ENCODE results near the gene SPTAN1.
"Not testable (repeated sequence)": the region's sequence is repeated elsewhere in the genome, so short reads cannot be mapped to it uniquely, and the experiment has no call there.

Gene SPTAN1

DNA sequence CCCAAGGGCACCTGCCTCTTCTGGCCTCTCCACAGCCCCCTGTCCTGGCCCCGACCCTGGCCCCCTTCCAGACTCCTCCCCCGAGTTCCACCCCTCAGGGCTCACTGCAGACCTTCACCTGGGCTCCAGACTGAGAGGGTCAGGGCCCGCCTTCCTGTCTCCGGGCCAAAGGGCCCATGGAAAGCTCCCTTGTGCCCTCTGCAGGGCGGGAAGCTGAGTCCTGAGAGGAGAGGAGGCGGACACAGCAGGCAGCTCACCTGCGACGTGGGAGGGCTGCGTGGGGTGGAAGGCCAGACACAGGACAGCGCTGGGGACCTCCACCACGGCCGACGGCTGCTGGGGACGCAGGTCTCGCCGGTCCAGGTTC, 83.6 kb downstream of the SPTAN1 start:
- CTCF ChIA-PET = no interaction called here
- Mint-ChIP-seq H3K36me3 (peaks cover 28% of the 10 kb centered on the region), H3K4me3 (no peak overlapping the region), H3K4me1 (no peaks in the 10 kb centered on the region), H3K27me3 (no peaks in the 10 kb centered on the region), H3K9me3 (no peaks in the 10 kb centered on the region), H3K27ac (no peak overlapping the region)
- DNase-seq = no peak

DNA sequence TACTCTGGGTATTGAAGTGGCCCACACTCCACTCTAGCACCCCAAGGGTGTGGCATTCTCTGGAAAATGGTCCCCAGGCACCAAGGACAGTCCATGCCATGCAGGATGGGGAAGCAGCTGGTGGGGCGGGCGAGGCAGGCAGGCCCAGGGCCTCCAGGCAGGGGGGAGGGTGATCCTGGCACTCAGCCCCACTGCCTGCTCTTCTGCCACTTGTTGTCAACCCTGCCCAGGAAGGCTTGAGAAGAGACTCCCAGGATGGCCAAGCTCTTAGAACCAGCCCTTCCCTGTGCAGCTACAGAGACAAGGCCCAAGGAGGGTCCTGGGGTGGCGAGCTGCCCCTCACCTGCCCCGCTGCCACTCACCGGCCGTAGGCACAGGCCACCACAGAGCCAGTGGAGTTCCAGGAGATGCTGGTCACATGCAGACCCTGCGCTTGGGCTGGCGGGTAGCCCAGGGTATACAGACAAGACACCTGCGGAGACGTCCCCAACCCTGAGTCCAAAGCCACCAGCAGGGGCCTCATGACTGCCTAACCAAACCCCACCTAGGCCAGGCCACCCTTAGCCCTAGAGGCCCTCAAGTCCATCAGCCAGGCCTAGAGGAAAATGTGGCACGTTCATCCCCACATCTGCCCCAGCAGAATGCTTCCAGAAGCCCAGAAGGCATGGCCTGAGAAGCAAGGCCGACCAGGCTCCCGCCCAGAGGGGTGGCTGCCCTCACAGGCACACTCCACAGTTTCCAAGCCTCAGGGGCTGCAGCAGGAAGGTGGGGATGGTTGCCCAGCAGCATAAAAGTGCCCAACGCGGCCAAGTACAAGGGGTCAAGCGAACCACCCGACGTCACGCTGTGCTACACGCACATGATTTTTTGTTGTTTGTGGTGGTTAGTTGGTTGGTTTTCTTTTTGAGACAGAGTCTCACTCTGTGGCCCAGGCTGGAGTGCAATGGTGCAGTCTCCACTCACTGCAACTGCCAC, 84.5 kb downstream of the SPTAN1 start:
- Mint-ChIP-seq H3K9me3 (no peaks in the 10 kb centered on the region), H3K27ac (no peak overlapping the region), H3K4me3 (no peak overlapping the region), H3K36me3 (peaks cover 26% of the 10 kb centered on the region), H3K4me1 (no peaks in the 10 kb centered on the region), H3K27me3 (no peaks in the 10 kb centered on the region)
- CTCF ChIA-PET = interaction anchor here (1.1 kb wide), 1 partner anchor 292 kb away, joined by 3 read pairs; no protein-coding TSS in a partner anchor
- DNase-seq = no peak

DNA sequence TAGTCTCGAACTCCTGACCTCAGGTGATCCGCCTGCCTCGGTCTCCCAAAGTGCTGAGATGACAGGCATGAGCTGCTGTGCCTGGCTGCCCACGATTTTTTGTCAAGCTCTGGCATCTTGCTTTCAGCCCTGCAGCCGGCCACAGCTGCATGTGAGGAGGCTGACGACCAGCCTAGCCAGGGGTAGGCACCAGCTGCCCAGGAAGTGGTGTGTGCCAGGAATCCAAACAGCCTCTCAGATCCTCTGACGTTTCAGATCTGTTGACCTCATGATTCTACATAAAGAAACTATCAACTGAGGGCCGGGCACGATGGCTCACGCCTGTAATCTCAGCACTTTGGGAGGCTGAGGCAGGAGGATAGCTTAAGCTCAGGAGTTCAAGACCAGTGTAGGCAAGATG, 85.3 kb downstream of the SPTAN1 start:
- CTCF ChIA-PET = interaction anchor here (1.1 kb wide), 1 partner anchor 291 kb away, joined by 3 read pairs; no protein-coding TSS in a partner anchor
- Mint-ChIP-seq H3K9me3 (no peaks in the 10 kb centered on the region), H3K4me3 (no peak overlapping the region), H3K27me3 (no peaks in the 10 kb centered on the region), H3K36me3 (peaks cover 18% of the 10 kb centered on the region), H3K27ac (no peak overlapping the region), H3K4me1 (no peaks in the 10 kb centered on the region)
- no peak for DNase-seq

DNA sequence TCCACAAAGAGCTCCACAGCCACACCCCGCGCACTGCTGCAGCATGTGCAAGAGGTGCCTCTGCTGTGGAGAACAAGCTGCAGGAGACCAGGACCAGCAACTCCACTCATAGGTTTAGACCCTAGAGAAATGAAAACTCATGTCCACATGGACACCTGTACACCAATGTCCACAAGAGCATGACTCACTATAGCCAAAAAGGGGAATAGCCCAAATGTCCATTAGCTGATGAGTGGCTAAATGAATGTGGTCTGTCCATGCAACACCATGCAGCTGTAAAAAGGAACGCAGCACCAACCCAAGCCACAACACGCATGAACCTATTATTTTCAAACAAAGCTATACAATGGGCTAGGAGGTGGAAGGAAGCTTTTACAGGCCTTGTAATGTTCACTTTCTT, 86.2 kb downstream of the SPTAN1 start:
- H3K27me3 Mint-ChIP-seq = no peaks in the 10 kb centered on the region
- no peaks in the 10 kb centered on the region for H3K9me3 Mint-ChIP-seq
- no peak overlapping the region for H3K4me3 Mint-ChIP-seq
- H3K27ac Mint-ChIP-seq = no peak overlapping the region
- peaks cover 11% of the 10 kb centered on the region for H3K36me3 Mint-ChIP-seq
- no peaks in the 10 kb centered on the region for H3K4me1 Mint-ChIP-seq
- no peak for DNase-seq
- CTCF ChIA-PET = interaction anchor here (0.7 kb wide), 1 partner anchor 46 kb away, joined by 3 read pairs; no protein-coding TSS in a partner anchor

DNA sequence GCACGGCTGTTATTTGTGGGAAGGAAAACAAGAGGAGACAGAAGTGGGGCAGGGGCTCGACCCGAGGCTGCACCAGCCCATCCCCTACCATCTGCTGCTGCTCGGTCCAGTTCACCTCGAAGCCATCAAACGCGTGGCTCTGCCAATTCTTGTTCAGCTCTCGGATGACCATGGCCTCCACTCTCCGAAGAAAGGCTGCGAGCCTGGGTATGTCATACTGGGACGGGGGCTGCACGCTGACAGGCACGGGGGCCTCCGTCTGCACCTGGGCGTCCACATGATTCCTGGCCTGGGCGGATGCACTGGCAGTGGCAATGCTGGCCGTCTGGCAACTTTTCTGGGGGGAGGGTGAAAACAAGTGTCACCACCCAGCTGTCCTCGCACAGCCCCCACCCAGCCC, 88.2 kb downstream of the SPTAN1 start:
- Mint-ChIP-seq H3K27me3 (no peaks in the 10 kb centered on the region), H3K27ac (no peak overlapping the region), H3K4me1 (no peaks in the 10 kb centered on the region), H3K4me3 (no peak overlapping the region), H3K36me3 (peaks cover 4% of the 10 kb centered on the region), H3K9me3 (no peaks in the 10 kb centered on the region)
- DNase-seq = no peak
- CTCF ChIA-PET = no interaction called here

DNA sequence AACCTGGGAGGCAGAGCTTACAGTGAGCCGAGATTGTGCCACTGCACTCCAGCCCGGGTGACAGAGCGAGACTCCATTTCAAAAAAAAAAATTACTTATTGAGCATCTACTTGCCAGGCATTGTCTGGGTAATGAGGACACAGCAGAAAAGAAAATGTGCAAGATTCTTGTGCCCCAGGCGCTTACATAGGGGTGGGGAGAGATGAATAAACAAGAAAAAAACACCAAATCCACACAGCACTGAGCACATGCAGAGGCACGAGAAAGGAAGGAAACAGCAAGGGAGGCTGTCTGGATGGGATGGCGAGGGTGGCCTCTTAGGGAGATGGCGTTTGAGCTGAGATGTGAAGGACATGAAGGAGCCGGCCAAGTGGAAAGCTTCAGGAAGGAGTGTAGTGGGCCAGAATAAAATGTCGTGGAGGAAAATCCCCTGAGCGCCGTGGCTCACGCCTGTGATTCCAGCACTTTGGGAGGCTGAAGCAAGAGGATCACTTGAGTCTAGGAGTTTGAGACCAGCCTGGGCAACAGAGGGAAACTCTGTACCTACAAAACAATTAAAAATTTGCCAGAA, 90.4 kb downstream of the SPTAN1 start:
- Mint-ChIP-seq H3K9me3 (no peaks in the 10 kb centered on the region), H3K27me3 (no peaks in the 10 kb centered on the region), H3K27ac (peak overlapping the region; percentile 16), H3K4me1 (no peaks in the 10 kb centered on the region), H3K4me3 (no peak overlapping the region), H3K36me3 (peaks cover 4% of the 10 kb centered on the region)
- CTCF ChIA-PET = interaction anchor here (0.7 kb wide), 1 partner anchor 92 kb away, joined by 3 read pairs; no protein-coding TSS in a partner anchor
- no peak for DNase-seq

DNA sequence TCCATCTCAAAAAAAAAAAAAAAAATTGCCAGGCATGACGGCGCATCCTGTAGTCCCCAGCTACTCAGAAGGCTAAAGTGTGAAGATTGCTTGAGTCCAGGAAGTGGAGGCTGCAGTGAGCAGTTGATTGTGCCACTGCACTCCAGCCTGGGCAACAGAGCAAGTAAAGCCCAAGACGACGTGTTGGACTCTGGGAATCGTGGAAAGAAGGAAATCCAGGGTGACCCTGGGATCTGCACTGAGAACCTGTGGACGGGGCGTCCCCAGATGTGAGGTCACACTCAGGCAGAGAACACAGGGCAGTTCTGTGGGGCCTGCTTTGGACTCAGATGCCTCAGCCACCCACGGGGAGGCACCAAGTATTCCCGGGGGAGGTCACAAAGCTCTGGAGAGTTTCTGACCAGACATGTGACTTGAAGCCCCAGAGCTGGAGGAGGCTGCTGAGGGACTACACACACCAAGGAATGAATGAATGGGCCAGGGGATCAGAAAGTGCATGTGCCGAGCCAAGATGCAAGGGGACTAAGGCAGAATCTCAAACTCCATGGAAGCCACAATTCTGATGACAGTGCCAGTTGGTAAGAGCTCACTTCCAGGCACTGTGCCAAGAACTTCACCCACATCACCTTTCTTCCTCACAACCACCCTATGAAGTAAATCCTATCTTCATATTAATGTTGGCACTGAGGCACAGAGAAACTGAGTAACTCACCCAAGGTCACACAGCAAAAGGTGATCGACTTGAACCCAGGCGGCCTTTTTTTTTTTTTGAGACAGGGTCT, 91.3 kb downstream of the SPTAN1 start:
- H3K9me3 Mint-ChIP-seq = no peaks in the 10 kb centered on the region
- H3K27ac Mint-ChIP-seq = no peak overlapping the region
- no peak for DNase-seq
- no peaks in the 10 kb centered on the region for H3K27me3 Mint-ChIP-seq
- H3K36me3 Mint-ChIP-seq = peaks cover 2% of the 10 kb centered on the region
- CTCF ChIA-PET = no interaction called here
- no peaks in the 10 kb centered on the region for H3K4me1 Mint-ChIP-seq
- H3K4me3 Mint-ChIP-seq = no peak overlapping the region

DNA sequence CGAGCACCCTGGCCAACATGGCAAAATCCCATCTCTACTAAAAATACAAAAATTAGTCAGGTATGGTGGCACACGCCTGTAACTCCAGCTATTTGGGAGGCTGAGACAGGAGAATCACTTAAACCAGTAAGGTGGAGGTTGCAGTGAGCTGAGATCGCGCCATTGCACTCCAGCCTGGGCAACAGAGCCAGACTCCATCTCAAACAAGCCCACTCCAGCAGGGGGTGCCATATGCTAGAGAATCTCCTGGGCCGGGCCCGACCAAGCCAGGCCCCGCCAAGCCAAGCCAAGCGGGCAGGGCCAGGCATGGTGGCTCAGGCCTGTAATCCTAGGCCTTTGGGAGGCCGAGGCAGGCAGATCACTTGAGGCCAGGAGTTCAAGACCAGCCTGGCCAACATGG, 95.8 kb downstream of the SPTAN1 start:
- not testable (repeated sequence) for H3K27me3 Mint-ChIP-seq, H3K4me3 Mint-ChIP-seq, H3K27ac Mint-ChIP-seq, H3K36me3 Mint-ChIP-seq, H3K4me1 Mint-ChIP-seq, H3K9me3 Mint-ChIP-seq
- peak; percentile 82 for DNase-seq
- CTCF ChIA-PET = interaction anchor here (0.6 to 2.1 kb wide), 3 partner anchors 52 to 381 kb away, joined by 3 to 7 read pairs (median 4); no protein-coding TSS in a partner anchor

DNA sequence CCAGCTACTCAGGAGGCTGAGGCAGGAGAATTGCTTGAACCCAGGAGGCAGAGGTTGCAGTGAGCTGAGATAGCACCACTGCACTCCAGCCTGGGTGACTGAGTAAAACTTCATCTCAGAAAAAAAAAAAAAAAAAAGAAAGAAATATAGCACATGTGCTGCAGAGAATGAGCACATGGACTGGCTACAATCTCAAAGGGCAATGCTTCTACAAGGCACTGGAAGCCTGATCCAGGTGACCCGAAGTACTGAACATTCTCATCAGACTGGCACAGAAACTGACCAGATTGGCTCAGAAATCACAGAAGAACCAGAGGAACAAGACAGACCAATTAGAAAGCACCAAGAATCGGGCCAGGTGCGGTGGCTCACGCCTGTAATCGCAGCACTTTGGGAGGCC, 99.4 kb downstream of the SPTAN1 start:
- no peak overlapping the region for H3K4me3 Mint-ChIP-seq
- peaks cover 15% of the 10 kb centered on the region for H3K4me1 Mint-ChIP-seq
- no peak overlapping the region for H3K27ac Mint-ChIP-seq
- no peaks in the 10 kb centered on the region for H3K27me3 Mint-ChIP-seq
- CTCF ChIA-PET = no interaction called here
- peaks cover 8% of the 10 kb centered on the region for H3K36me3 Mint-ChIP-seq
- no peaks in the 10 kb centered on the region for H3K9me3 Mint-ChIP-seq
- DNase-seq = no peak

DNA sequence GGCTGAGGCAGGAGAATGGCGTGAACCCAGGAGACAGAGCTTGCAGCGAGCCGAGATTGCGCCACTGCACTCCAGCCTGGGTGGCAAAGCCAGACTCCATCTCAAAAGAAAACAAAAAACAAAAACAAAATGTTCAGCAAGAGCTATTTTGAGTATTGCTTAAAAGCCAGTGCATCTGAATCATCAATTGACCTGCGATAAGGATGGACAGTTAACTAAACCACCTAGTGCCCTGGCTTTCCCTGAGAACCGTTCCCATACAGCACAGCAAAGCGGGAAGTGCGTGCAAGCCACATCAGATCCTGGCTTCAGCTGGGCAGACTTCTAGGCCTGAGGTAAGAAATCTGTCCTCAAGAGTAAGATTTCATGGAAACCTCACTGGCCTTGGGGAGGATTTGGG, 101.5 kb downstream of the SPTAN1 start:
- no peak overlapping the region for H3K27ac Mint-ChIP-seq
- CTCF ChIA-PET = interaction anchor here (0.6 kb wide), 2 partner anchors 39 to 224 kb away, joined by 3 read pairs; no protein-coding TSS in a partner anchor
- H3K27me3 Mint-ChIP-seq = no peaks in the 10 kb centered on the region
- DNase-seq = no peak
- H3K4me1 Mint-ChIP-seq = peaks cover 20% of the 10 kb centered on the region
- no peaks in the 10 kb centered on the region for H3K9me3 Mint-ChIP-seq
- H3K4me3 Mint-ChIP-seq = no peak overlapping the region
- H3K36me3 Mint-ChIP-seq = peaks cover 8% of the 10 kb centered on the region

DNA sequence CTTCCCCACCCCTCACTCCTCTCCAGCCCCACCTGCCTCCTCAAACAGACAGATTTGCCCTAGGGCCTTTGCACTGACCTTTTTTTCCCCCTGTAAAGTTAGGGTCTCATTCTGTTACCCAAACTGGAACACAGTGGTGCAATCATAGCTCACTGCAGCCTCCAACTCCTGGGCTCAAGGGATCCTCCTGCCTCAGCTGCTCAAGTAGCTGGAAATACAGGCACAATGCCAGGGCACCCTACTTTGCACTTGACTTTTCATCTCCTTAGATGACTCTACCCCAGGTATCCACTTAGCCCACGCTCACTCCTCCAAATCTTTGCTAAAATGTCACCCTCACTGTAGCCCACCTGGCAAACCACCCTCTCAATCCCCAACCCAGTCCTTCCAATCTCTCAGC, 102.1 kb downstream of the SPTAN1 start:
- Mint-ChIP-seq H3K4me1 (peaks cover 20% of the 10 kb centered on the region), H3K36me3 (peaks cover 8% of the 10 kb centered on the region), H3K27me3 (no peaks in the 10 kb centered on the region), H3K9me3 (no peaks in the 10 kb centered on the region), H3K4me3 (peak overlapping the region; percentile 47), H3K27ac (no peak overlapping the region)
- CTCF ChIA-PET = interaction anchor here (0.6 kb wide), 2 partner anchors 39 to 223 kb away, joined by 3 read pairs; no protein-coding TSS in a partner anchor
- DNase-seq = no peak

DNA sequence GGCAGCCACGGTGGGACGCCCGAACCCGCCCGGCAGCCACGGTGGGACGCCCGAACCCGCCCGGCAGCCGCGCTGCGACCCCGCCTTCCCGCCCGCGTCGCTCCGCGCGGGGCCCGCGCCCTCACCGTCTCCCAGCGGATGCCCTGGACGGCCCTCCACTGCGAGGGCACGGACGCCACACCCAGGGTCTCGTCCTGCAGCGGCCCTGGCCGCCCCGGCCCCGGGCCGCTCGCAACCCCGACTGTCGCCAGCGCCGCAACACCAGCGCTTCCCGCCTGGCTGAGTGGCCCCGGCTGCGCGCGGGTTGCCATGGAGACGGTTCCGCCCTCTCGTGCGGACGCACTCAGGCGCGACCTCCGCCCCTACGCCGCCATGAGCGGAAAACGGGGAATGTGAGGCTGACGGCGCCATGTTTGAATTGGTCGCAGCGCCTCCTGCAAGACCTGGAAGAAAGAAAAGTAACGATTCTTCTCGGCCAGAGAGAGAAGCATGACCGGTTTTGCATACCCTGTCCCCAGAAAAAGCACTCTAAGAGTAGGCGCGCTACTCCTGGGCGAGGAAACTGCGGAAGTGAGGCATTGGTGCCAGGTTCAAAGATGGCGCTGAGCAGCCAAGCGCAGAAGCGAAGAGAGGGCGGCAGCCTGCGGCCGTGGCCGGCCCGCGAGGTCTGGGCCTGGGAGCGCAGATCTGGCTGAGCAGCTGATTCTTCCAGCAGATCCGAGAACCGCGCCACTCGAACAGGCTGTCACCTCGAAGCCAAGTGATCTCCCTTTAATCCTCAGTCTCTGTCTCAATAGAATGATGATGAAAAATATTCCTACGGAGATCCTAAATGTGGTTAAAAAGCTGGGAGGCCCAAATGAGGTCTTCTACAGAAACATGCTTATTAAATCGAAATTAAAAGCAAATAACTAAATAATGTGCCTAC, 104.3 kb downstream of the SPTAN1 start, which contains the start of gene DYNC2I2:
Gene DYNC2I2 (minus strand): TSS at position 432 of the 928 bp plus-strand sequence. CDS start 121 bp downstream, at position 311.
- Mint-ChIP-seq H3K4me3 (peak within 1 kb of the TSS; percentile 86), H3K27ac (peak within 1 kb of the TSS; percentile 99), H3K4me1 (peaks cover 20% of the 10 kb centered on the region), H3K36me3 (peaks cover 8% of the 10 kb centered on the region), H3K27me3 (no peaks in the 10 kb centered on the region), H3K9me3 (no peaks in the 10 kb centered on the region)
- CTCF ChIA-PET = no interaction called here
- DNase-seq = peak; percentile 97

DNA sequence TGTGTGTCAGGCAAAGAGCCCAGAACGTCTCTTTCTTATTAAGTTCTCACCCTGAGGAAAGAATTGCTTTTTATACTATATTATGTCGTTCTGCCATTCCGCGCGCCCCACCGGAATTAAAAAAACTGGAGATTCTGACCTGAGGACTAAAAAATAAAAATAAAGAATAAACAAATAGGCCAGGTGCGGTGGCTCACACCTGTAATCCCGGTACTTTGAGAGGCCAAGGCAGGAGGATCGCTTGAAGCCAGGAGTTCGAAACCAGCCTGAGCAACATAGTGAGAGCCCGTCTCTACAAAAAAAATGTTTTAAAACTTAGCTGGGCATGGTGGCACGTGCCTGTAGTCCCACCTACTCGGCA, 104.9 kb downstream of the SPTAN1 start:
- peaks cover 6% of the 10 kb centered on the region for H3K36me3 Mint-ChIP-seq
- H3K9me3 Mint-ChIP-seq = no peaks in the 10 kb centered on the region
- CTCF ChIA-PET = no interaction called here
- no peak for DNase-seq
- H3K27ac Mint-ChIP-seq = peak overlapping the region; percentile 99
- peak overlapping the region; percentile 86 for H3K4me3 Mint-ChIP-seq
- H3K4me1 Mint-ChIP-seq = peaks cover 18% of the 10 kb centered on the region
- no peaks in the 10 kb centered on the region for H3K27me3 Mint-ChIP-seq
